HG03175 (cell line): ENCODE results near the gene TXNDC2.
"Not testable (repeated sequence)": the region's sequence is repeated elsewhere in the genome, so short reads cannot be mapped to it uniquely, and the experiment has no call there.

Experiments
- ATAC-seq: cut with Tn5 transposase; IDR thresholded peaks from one replicate; pipeline ENCODE4 v1.9.1; 2021; ENCODE audit warnings: mild to moderate bottlenecking, moderate library complexity; ENCODE audit not compliant: unreplicated experiment

Gene TXNDC2

DNA sequence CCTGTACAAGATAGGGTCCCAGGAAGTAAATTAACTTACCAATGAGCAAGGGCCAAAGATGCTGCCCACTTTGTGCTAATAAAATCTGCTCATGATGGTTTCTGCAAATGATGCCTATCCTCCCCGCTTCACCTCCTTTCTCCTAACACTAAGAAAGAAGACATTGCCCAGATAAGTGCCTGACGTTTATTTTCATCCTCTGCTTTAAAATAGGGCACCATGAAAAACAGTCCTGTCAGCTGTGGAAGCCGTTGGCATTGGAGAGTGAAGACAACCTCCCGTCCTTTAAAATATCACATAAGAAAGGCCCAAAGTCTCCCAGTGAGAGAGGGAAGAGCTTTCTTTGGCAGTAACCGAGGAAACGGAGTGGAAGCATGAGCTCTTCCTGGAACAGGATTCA, 1.7 kb upstream of the TXNDC2 start:
- ATAC-seq, result no peak

GRCh38 chr18:9884532-9885140, 1.1 kb upstream of the TXNDC2 start:
- no peak for ATAC-seq

GRCh38 chr18:9886005-9886348, 204 bp downstream of the TXNDC2 start:
- ATAC-seq, result no peak

DNA sequence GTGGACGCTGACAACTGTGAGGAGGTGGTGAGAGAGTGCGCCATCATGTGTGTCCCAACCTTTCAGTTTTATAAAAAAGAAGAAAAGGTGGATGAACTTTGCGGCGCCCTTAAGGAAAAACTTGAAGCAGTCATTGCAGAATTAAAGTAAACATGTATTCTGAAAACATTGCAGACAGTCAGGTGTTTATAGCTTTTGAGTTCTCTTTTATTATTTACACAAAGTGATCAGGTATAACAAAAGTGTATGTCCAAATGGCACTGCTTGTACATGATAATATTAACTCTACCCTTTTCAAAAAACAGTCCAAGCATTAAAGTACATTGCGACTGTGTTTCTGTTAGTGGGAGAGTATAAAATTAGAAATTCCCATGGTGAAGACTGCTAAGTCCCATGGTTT, 2.2 kb downstream of the TXNDC2 start:
- ATAC-seq, result no peak

DNA sequence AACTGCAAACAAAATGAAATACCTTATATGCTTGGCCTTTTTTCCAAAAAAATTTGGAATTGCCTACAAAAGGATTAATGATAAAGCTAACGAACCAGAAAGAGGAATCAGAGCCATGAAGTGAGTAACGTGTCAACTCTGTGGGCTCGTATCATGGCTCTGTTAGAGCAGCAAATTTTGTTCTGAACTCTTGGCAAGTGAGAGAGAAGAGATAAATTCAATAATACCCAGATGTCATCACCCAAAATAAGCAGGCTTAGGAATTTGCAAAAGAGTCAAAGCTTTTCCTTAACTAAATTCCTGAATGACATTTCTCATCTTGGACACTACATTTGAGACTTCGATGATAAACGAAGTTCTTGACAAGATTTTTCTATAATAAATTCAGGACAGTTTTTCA, 4.4 kb downstream of the TXNDC2 start:
- no peak for ATAC-seq

GRCh38 chr18:9890957-9891356, 5.2 kb downstream of the TXNDC2 start:
- ATAC-seq, result no peak

DNA sequence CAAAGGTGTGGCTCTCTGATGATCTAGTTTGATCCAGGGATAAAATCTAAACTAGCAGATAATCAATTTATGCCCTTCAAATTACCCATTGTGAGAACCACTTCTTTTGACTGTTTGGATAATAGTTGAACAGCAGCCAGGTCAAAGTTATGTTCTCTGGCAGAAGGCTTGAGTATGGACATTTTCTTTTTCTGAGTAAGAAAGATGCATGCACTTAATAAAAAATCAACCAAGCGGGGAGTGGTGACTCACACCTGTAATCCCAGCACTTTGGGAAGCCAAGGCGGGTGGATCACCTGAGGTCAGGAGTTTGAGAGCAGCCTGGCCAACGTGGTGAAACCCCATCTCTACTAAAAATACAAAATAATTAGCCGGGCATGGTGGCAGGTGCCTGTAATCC, 5.7 kb downstream of the TXNDC2 start:
- not testable (repeated sequence) for ATAC-seq

DNA sequence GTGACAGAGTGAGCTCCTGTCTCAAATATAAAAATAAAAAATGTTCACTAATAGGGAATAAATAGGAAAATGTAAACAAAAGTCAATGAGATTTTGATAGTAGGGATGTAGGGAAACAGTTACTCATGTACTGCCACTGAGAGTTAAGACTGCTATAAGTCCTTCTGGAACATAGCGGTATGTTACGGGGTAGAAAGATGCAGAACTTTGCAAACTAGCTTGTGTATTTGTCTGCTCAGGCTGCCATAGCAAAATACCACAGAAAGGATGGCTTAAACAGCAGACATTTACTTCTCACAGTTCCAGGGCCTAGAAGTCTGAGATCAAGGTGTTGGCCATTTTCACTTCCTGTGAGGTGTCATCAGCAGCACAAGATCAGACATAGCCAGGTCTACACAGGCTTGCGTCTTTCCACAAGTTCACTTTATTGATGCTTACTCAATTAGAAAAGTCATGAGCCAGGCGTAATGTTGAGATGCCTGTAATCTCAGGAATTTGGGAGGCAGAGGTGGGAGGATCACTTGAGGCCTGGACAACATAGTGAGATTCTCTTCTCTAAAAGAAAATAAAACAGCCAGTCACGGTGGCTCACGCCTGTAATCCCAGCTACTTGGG, 8.8 kb downstream of the TXNDC2 start:
- ATAC-seq, result no peak

DNA sequence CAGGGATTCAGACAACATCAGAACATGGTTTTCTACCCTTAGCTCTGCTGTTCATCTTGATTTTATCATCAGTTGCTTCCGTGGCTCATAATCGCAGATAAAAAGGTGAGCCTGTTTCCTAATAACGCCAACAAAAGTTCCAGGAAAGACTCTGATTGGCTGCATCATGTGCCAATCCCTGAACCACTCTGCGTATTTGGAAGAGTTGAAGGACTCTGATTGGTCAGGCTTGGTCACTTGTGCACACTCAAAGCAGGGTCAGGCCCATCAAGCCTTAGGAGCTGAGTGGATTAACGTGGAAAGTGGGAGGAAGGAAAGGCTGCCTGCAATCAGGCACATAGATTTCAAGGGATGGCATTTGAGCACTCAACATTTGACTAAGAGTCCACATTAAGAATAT, 11.4 kb downstream of the TXNDC2 start:
- no peak for ATAC-seq

GRCh38 chr18:9897787-9898291, 12.1 kb downstream of the TXNDC2 start:
- ATAC-seq, result not testable (repeated sequence)

GRCh38 chr18:9898792-9899549, 13.2 kb downstream of the TXNDC2 start:
- no peak for ATAC-seq

DNA sequence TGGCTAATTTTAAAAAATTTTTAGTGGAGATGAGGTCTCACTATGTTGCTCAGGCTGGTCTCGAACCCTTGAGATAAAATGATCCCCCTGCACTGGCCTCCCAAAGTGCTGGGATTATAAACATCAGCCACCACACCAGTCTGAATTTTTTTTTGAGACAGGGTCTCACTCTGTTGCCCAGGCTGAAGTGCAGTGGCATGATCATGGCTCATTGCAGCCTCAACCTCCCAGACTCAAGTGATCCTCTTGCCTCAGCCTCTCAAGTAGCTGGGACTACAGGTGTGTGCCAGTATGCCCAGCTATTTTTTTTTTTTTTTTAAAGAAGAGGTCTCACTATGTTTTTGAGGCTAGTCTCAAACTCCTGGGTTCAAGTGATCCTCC, 13.8 kb downstream of the TXNDC2 start:
- ATAC-seq, result not testable (repeated sequence)

DNA sequence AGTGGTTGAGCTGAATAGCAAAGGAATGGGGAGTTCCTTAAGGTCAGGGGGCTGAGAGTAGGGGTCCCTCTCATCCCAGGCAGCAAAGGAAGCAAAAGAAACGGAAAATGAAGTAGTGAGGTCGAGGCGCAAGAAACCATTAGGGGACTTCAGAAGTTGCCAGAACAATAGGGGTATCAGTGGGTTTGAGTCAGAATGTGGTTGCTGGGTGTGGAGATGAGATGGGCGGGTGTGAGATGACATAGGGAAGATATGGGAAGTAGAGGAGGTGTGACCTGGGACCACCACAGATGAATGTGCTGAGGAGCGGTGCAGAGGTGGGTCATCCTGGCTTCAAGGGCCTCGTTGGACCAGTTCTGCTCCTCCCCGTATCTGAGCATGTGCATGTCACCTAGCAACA, 14.9 kb downstream of the TXNDC2 start:
- no peak for ATAC-seq

GRCh38 chr18:9901377-9901776, 15.6 kb downstream of the TXNDC2 start:
- ATAC-seq, result no peak

- not testable (repeated sequence) for ATAC-seq
Measured at GRCh38 chr18:9902264-9902663, 16.5 kb downstream of the TXNDC2 start.

DNA sequence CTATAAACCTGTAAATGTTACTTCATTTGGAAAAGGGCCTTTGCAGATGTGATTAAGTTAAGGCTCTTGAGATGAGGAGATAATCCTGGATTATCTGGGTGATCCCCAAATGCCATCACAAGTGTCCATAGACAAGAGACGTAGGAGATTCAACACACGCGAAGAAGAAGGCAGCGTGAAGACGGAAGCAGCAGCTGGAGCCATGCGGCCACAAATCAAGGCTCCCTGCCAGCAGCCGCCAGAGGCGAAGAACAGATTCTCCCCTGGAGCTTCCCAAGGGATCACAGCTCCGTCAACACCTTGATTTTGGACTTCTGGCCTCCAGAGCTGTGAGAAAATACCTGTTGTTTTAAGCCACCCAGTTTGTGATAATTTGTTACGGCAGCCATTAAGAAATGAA, 17.1 kb downstream of the TXNDC2 start:
- ATAC-seq, result no peak

- no peak for ATAC-seq
Measured at GRCh38 chr18:9905401-9905922, 19.7 kb downstream of the TXNDC2 start.

- ATAC-seq, result no peak
Measured at GRCh38 chr18:9906481-9906880, 20.7 kb downstream of the TXNDC2 start.

- no peak for ATAC-seq
Measured at GRCh38 chr18:9907867-9908266, 22.1 kb downstream of the TXNDC2 start.

GRCh38 chr18:9910071-9910470, 24.3 kb downstream of the TXNDC2 start:
- no peak for ATAC-seq

- ATAC-seq, result no peak
Measured at GRCh38 chr18:9910661-9911060, 24.9 kb downstream of the TXNDC2 start.

- ATAC-seq, result no peak
Measured at GRCh38 chr18:9911226-9911625, 25.5 kb downstream of the TXNDC2 start.
